ENCODE results near the gene CARF.
"Not testable (repeated sequence)": the region's sequence is repeated elsewhere in the genome, so short reads cannot be mapped to it uniquely, and the experiment has no call there.

Gene CARF

GRCh38 chr2:202938960-202939359 is 26.9 kb downstream of the CARF start:
- DNase-seq, result no peak

GRCh38 chr2:202941771-202942170 is 29.7 kb downstream of the CARF start:
- DNase-seq, result no peak

- DNase-seq, result no peak
These were observed 32.3 kb downstream of the CARF start for GRCh38 chr2:202944408-202944807.

GRCh38 chr2:202944816-202945215 is 32.7 kb downstream of the CARF start:
- no peak for DNase-seq

- no peak for DNase-seq
These were observed 33.4 kb downstream of the CARF start for GRCh38 chr2:202945497-202945896.

GRCh38 chr2:202949333-202949732 is 37.3 kb downstream of the CARF start:
- not testable (repeated sequence) for DNase-seq

GRCh38 chr2:202950592-202950991 is 38.5 kb downstream of the CARF start:
- no peak for DNase-seq

- DNase-seq, result no peak
These were observed 48.4 kb downstream of the CARF start for GRCh38 chr2:202960524-202960923.

GRCh38 chr2:202963712-202964111 is 51.6 kb downstream of the CARF start:
- no peak for DNase-seq

- DNase-seq, result no peak
These were observed 53.9 kb downstream of the CARF start for GRCh38 chr2:202965810-202966460.

- DNase-seq, result not testable (repeated sequence)
These were observed 57.3 kb downstream of the CARF start for GRCh38 chr2:202969404-202969803.

- no peak for DNase-seq
These were observed 64.7 kb downstream of the CARF start for GRCh38 chr2:202976809-202977208.

GRCh38 chr2:202982779-202983491 is 70.9 kb downstream of the CARF start:
- no peak for DNase-seq

- no peak for DNase-seq
These were observed 77.7 kb downstream of the CARF start for GRCh38 chr2:202989749-202990148.

- no peak for DNase-seq
These were observed 78.4 kb downstream of the CARF start for GRCh38 chr2:202990501-202990900.

GRCh38 chr2:202997113-202997512 is 85.0 kb downstream of the CARF start:
- not testable (repeated sequence) for DNase-seq

- DNase-seq, result no peak
These were observed 90.2 kb downstream of the CARF start for GRCh38 chr2:203002054-203002821.

- no peak for DNase-seq
These were observed 91.6 kb downstream of the CARF start for GRCh38 chr2:203003716-203004115.

- peak; percentile 92 for DNase-seq
These were observed 102.6 kb downstream of the CARF start, which contains the start of gene NBEAL1 for GRCh38 chr2:203014456-203015199. Gene NBEAL1 (plus strand): TSS chr2:203014875. CDS start chr2:203016385, 1,510 bp downstream.

- no peak for DNase-seq
These were observed 104.6 kb downstream of the CARF start for GRCh38 chr2:203016716-203017115.

- DNase-seq, result no peak
These were observed 106.1 kb downstream of the CARF start for GRCh38 chr2:203018181-203018580.

GRCh38 chr2:203019142-203019541 is 107.1 kb downstream of the CARF start:
- DNase-seq, result no peak

GRCh38 chr2:203021991-203022390 is 109.9 kb downstream of the CARF start:
- DNase-seq, result no peak

Data from effector CD4-positive, alpha-beta T cell (primary cell).